IgD-negative memory B cell (primary cell): ENCODE data around the gene FDX2. TPM values are rescaled to one million over a fixed set of nuclear protein-coding genes. Genes with fewer than 3 reads are reported as not detected.
"Not testable (repeated sequence)": the region's sequence is repeated elsewhere in the genome, so short reads cannot be mapped to it uniquely, and the experiment has no call there.

Source experiments
- H3K27ac Mint-ChIP-seq, 3 donors: one replicate each; pipeline ENCODE4 v1.8.0; 2020 to 2022; ENCODE audit warnings: mild to moderate bottlenecking in 3 of 3, mixed read lengths in 3 of 3, moderate library complexity in 1 of 3
- H3K27me3 Mint-ChIP-seq: one replicate; pipeline ENCODE4 v1.8.0; 2021; ENCODE audit warnings: mixed read lengths
- H3K36me3 Mint-ChIP-seq: one replicate; pipeline ENCODE4 v1.8.0; 2020; ENCODE audit warnings: mild to moderate bottlenecking, mixed read lengths
- H3K4me1 Mint-ChIP-seq, 3 donors: one replicate each; pipeline ENCODE4 v1.8.0; 2020 to 2022; ENCODE audit warnings: mixed read lengths in 3 of 3, mild to moderate bottlenecking in 1 of 3
- H3K4me3 Mint-ChIP-seq, 4 donors: one replicate each; pipeline ENCODE4 v1.8.0; 2020 to 2022; ENCODE audit warnings: mild to moderate bottlenecking in 4 of 4, mixed read lengths in 4 of 4, moderate library complexity in 3 of 4
- H3K9me3 Mint-ChIP-seq, 3 donors: one replicate each; pipeline ENCODE4 v1.8.0; 2020 to 2021; ENCODE audit warnings: mixed read lengths in 3 of 3, mild to moderate bottlenecking in 1 of 3
- polyA plus RNA-seq: library from polyadenylated mRNA; unstranded; fragments of 300-500 nt; fragmentation: Illumina TruSeq; gene quantifications from one replicate; pipeline ENCODE4 v1.2.3, GENCODE V29; 2021

Gene FDX2
- polyA plus RNA-seq, 1 donor from 2014 or later: 12.8 TPM

DNA sequence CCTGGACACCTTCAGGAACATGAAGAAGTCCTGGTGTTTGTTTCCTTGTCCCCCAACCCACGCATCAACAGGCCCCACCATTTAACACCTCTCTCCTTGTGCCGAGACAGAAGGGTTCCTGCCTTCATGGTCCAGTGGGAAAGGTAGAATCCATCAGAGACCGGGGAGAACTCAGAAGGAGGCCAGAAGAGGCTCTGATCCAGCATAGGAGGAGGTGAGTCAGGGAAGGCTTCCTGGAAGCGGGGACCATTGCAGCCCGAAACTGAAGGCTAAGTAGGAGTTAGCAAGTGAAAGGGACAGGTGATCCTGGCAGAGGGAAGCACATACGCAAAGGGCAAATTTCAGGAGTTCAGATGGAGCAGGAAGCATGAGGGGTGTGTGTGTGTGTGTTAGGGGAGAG, 23.1 kb upstream of the FDX2 start:
- Mint-ChIP-seq H3K27me3 (no peaks in the 10 kb centered on the region), H3K4me1 (peaks cover 11 to 20% (median 18%) of the 10 kb centered on the region in 3 donors), H3K4me3 (peak overlapping the region; percentile 95 to 99 (median 96)), H3K36me3 (no peaks in the 10 kb centered on the region), H3K9me3 (no peaks in the 10 kb centered on the region), H3K27ac (peak overlapping the region; percentile 77 to 97 (median 92))

DNA sequence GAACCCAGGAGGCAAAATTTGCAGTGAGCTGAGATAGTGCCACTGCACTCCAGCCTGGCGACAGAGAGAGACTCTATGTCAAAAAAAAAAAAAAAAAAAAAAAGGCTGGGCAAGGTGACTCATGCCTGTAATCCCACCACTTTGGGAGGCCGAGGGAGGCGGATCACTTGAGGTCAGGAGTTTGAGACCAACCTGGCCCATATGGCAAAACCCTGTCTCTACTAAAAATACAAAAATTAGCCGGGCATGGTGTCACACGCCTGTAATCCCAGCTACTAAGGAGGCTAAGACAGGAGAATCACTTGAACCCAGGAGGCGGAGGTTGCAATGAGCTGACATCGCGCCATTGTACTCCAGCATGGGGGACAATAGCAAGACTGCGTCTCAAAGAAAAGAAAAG, 20.9 kb upstream of the FDX2 start:
- Mint-ChIP-seq H3K4me3 (peak overlapping the region in 2 of 4 donors; percentile 12 to 60), H3K4me1 (peaks cover 26 to 31% (median 28%) of the 10 kb centered on the region in 3 donors)
- not testable (repeated sequence) for H3K9me3 Mint-ChIP-seq, H3K27me3 Mint-ChIP-seq, H3K36me3 Mint-ChIP-seq, H3K27ac Mint-ChIP-seq

DNA sequence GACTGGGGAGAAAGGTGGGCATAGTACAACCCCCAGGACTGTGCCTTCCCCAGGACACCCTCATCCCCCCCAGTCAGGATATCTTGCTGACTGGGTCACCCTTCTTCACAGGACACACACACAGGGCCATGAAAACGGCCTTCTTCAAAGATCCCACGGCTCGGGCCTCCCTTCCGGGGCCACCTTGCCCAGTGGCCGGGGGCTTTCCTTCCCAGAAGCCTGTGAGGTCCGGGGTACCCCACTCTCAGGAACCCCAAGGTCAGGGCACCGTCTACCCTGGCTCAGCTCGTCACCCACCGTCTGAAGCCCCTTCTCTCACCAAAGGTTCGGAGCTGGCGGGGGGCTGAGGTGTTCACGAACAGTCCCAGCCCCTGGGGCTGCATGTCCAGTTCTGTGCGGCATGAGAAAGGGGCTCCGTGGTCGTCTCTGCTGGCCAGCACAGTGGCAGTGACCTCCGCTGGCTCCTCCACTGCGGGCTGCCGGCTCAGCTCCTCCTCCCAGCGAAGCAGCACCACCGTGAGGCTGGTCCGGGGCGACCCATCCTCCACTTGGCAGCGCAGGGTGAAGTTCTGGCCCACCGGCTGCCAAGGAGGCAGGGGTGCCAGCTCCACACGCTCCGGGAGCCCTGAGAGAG, 19.7 kb upstream of the FDX2 start:
- no peaks in the 10 kb centered on the region for H3K9me3 Mint-ChIP-seq
- peaks cover 26 to 30% (median 28%) of the 10 kb centered on the region in 3 donors for H3K4me1 Mint-ChIP-seq
- H3K27ac Mint-ChIP-seq: peak overlapping the region in 1 of 3 donors; percentile 82
- H3K36me3 Mint-ChIP-seq: no peaks in the 10 kb centered on the region
- H3K27me3 Mint-ChIP-seq: no peaks in the 10 kb centered on the region
- peak overlapping the region in 3 of 4 donors; percentile 12 to 78 (median 33) for H3K4me3 Mint-ChIP-seq

- peak overlapping the region in 1 of 3 donors; percentile 82 for H3K27ac Mint-ChIP-seq
- no peaks in the 10 kb centered on the region for H3K27me3 Mint-ChIP-seq
- H3K4me3 Mint-ChIP-seq: peak overlapping the region; percentile 12 to 78 (median 35)
- H3K36me3 Mint-ChIP-seq: no peaks in the 10 kb centered on the region
- no peaks in the 10 kb centered on the region for H3K9me3 Mint-ChIP-seq
- peaks cover 24 to 26% (median 25%) of the 10 kb centered on the region in 3 donors for H3K4me1 Mint-ChIP-seq
Measured at GRCh38 chr19:10334588-10335351, 19.0 kb upstream of the FDX2 start.

DNA sequence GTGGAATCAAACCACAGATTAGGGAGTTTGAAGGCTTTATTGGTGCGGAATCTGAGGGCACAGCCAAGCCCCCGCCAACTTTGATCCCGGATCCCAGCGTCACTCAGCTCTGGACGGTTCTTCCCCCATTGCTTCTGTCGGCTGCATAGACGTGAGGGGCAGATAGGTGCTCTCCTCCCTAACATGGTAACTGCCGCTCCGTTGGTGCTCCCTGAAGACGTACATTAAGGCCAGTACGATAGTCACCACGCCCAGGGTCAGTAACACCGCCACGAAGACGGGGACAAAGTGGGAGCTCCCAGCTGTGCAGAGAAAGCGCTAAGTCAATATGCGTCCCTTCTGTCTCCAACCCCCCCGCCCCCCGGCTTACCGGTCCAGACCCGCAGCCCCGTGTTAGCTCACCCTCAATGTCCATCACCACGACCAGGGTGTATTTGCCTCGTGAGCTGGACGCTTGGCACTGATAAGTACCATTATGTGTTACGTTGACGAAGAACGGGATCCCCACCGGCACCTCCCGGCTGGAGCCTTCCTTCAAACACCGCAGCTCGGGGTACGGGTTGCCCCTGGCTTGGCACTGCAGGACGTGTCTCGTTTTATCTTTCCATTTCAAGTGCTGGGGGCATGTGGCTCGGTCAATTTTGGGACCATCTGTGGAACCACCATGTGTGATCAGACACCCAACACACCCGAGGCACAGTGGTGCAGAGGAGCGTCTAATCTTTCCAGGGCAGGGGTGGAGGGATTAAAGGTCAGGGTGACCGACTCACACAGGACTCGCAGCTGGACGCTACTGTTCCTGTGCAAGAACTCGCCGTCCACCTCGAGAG, 18.2 kb upstream of the FDX2 start:
- H3K27me3 Mint-ChIP-seq: no peaks in the 10 kb centered on the region
- H3K36me3 Mint-ChIP-seq: no peaks in the 10 kb centered on the region
- peak overlapping the region; percentile 94 to 99 (median 98) for H3K4me3 Mint-ChIP-seq
- peaks cover 17 to 22% (median 17%) of the 10 kb centered on the region in 3 donors for H3K4me1 Mint-ChIP-seq
- no peaks in the 10 kb centered on the region for H3K9me3 Mint-ChIP-seq
- peak overlapping the region; percentile 94 to 100 (median 97) for H3K27ac Mint-ChIP-seq

DNA sequence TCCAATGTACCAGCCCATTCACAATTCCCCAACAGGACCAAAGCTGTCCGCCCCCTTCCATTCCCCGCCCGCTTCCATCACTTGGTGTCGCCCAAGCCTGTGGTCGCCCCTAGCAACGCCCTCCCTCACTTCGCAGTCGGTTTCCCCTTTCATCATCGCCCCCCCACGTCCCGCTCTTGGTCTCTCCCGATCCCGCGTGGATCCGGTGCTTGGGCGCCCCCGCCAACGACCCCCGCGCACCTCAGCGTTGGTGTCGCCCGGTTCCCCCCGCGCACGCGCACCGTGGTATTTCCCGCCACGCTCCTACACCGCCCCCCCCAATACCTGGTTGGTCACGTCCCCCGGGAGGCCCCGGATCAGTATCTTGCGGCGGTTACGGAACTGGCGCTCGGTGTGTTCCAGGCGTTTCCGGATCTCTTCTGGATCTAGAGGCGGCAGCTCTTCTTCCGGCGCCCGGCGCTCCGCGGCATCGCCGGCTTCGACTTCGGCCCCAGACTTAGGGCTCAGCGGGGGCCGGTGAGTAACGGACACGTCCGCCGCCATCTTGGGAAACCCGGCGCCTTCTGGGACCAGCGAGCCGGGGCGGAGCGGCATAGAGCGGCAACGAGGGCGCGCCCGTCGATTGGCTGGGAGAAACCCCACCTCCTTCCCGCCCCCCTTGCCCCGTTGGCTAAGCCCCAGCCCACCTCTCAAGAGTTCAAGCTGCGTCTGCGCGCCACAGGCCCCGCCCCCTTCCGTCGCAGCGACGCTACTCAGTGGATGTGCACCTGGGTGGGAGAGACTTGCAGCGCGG, 17.3 kb upstream of the FDX2 start, which contains the start of gene RAVER1:
RAVER1 (minus strand) TSS at position 565 of the 793 bp plus-strand sequence; CDS start at position 543, 22 bp downstream.
- no peaks in the 10 kb centered on the region for H3K27me3 Mint-ChIP-seq
- no peaks in the 10 kb centered on the region for H3K9me3 Mint-ChIP-seq
- H3K27ac Mint-ChIP-seq: peak within 1 kb of the TSS; percentile 94 to 100 (median 97)
- H3K4me1 Mint-ChIP-seq: peaks cover 10 to 15% (median 14%) of the 10 kb centered on the region in 3 donors
- H3K4me3 Mint-ChIP-seq: peak within 1 kb of the TSS; percentile 94 to 99 (median 98)
- no peaks in the 10 kb centered on the region for H3K36me3 Mint-ChIP-seq

- Mint-ChIP-seq H3K4me3 (peak overlapping the region; percentile 94 to 99 (median 98)), H3K9me3 (no peaks in the 10 kb centered on the region), H3K27me3 (no peaks in the 10 kb centered on the region), H3K4me1 (peaks cover 10 to 15% (median 13%) of the 10 kb centered on the region in 3 donors), H3K36me3 (no peaks in the 10 kb centered on the region), H3K27ac (peak overlapping the region; percentile 94 to 100 (median 97))
Measured at GRCh38 chr19:10332158-10332964, 16.5 kb upstream of the FDX2 start.

DNA sequence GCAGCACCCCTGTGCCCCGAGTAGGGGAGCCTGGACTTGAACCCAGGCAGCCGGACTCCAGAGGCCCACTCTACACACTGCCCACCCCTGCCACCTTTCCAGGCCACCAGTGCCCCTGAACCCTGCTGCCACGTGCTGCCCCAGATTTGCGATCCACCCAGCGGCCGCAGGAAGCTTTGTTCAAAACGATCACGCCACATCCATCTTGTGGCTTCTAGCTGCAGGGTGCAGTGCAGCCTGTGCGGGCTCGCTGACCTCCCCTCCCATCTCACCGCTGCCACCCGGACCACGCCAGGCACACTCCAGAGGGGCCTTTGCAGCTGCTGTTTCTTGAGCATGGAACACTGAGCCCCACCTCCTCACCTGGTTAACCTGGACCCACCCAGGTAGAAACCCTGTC, 13.7 kb upstream of the FDX2 start:
- H3K36me3 Mint-ChIP-seq: no peaks in the 10 kb centered on the region
- H3K27ac Mint-ChIP-seq: peak overlapping the region in 1 of 3 donors; percentile 48
- H3K4me1 Mint-ChIP-seq: peaks cover 10 to 15% (median 13%) of the 10 kb centered on the region in 3 donors
- peak overlapping the region in 1 of 4 donors; percentile 45 for H3K4me3 Mint-ChIP-seq
- no peaks in the 10 kb centered on the region for H3K9me3 Mint-ChIP-seq
- no peaks in the 10 kb centered on the region for H3K27me3 Mint-ChIP-seq

- H3K36me3 Mint-ChIP-seq: no peaks in the 10 kb centered on the region
- no peak overlapping the region for H3K27ac Mint-ChIP-seq
Measured at GRCh38 chr19:10328558-10329429, 13.0 kb upstream of the FDX2 start.

DNA sequence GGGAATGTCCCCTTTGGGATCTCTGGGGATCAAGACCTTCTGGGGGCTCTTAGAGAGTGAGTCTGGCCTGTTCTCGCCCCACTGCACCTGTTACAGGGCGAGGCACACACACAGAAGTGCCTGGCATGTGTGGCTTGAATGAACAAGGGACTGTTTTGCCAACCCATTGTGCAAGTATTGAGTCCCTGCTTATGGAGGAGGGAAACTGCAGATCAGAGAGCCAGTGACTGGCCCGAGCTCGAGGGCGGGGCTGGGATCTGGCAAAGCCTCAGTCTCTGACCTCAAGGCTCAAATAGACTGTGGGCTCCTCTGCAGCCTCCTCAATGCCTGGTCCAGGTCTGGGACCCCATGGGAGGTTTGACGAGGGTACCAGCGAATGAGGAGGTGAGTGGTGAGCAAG, 12.0 kb upstream of the FDX2 start:
- no peak overlapping the region for H3K27ac Mint-ChIP-seq
- H3K4me1 Mint-ChIP-seq: peaks cover 3 to 7% (median 5%) of the 10 kb centered on the region in 3 donors
- no peaks in the 10 kb centered on the region for H3K9me3 Mint-ChIP-seq
- H3K4me3 Mint-ChIP-seq: peak overlapping the region in 1 of 4 donors; percentile 43
- H3K27me3 Mint-ChIP-seq: no peaks in the 10 kb centered on the region
- no peaks in the 10 kb centered on the region for H3K36me3 Mint-ChIP-seq

More at GRCh38 chr19:10328558-10329429, 13.0 kb upstream of the FDX2 start:
- peaks cover 10 to 15% (median 11%) of the 10 kb centered on the region in 3 donors for H3K4me1 Mint-ChIP-seq
- peak overlapping the region in 1 of 4 donors; percentile 43 for H3K4me3 Mint-ChIP-seq
- H3K27me3 Mint-ChIP-seq: no peaks in the 10 kb centered on the region
- no peaks in the 10 kb centered on the region for H3K9me3 Mint-ChIP-seq

DNA sequence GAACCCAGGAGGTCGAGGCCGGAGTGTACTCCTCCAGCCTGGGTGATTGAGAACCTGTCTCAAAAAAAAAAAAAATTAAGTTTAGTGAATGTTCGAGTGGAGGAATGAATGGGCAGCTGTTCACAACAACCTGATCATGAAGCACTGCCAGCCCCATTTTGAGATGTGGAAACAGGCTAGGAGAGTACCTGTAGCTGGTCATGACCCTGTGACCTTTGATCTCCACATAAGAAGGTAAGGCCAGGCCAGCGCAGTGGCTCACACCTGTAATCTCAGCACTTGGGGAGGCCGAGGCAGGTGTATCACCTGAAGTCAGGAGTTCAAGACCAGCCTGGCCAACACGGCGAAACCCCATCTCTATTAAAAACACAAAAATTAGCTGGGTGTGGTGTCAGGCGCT, 9.9 kb upstream of the FDX2 start:
- H3K27ac Mint-ChIP-seq: no peak overlapping the region
- H3K9me3 Mint-ChIP-seq: no peaks in the 10 kb centered on the region
- H3K27me3 Mint-ChIP-seq: no peaks in the 10 kb centered on the region
- no peak overlapping the region for H3K4me3 Mint-ChIP-seq
- no peaks in the 10 kb centered on the region for H3K4me1 Mint-ChIP-seq
- no peaks in the 10 kb centered on the region for H3K36me3 Mint-ChIP-seq

DNA sequence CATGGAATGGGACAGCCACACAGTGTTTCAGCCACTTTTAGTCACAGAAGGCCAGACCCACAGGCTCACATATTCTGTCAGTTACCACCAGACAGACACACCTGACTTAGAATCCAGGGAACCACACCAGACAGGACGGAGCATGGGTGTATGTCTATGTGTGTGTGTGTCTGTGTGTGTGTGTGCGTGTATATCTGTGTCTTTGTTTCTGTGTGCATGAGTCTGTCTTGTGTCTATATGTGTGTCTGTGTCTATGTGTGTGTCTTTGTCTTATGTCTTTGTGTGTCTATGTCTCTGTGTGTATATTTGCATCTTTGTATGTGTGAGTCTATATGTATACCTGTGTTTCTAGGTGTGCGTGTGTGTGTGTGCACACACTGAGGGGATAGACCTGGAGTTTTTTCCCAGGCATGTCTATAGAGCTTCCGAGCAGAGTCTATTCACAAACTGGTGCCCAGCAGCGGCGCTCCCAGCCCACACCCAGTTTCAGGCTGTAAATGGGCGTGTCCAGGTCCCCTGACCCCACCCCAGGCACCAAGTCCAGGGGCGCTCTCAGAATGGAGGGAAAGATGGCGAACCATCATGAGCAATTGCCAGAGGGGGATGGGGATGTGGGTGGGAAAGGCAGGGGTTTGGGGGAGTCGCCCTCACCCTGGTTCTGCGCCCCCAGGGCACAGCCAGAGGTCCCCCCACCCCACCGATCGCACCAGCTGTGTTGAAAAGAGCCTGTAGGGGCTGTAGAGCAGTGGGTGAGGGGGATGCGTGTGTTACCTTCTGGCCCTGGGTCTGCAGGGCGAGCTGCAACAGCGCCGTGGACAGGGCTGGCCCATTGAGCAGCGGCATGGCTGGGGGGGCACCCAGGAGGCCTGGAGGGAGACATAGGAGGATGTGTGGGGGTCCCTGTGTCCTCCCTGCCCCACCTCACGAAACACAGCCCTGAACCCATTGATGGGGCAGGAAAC, 6.3 kb upstream of the FDX2 start:
- Mint-ChIP-seq H3K4me1 (no peaks in the 10 kb centered on the region), H3K27ac (no peak overlapping the region), H3K27me3 (no peaks in the 10 kb centered on the region), H3K4me3 (no peak overlapping the region), H3K36me3 (no peaks in the 10 kb centered on the region), H3K9me3 (no peaks in the 10 kb centered on the region)
